Pancreas (tissue), 10 donors: ENCODE data around the gene NELFB. TPM values are rescaled to one million over a fixed set of nuclear protein-coding genes. Genes with fewer than 3 reads are reported as not detected.

Experiments
- ATAC-seq, 4 donors: fragments of 200-7000 bp; cut with Tn5 transposase; one replicate each; pipeline versions ENCODE4 v1.8.0 to v1.9.1; 2020; ENCODE audit warnings: mild to moderate bottlenecking in 4 of 4, moderate library complexity in 4 of 4
- DNase-seq, 6 donors: peaks; one replicate each; pipeline ENCODE4 v3.0.0-alpha.2; 2020
- FAIRE-seq: peaks from 2 replicates; lab custom pipeline; 2012; peaks lifted over from hg19 to GRCh38; lab: Jason Lieb, UNC
- H3K27ac ChIP-seq, 4 donors: fragments of 200-600 bp; sonication (generic); 1 replicate in 3 of 4; 2 replicates in 1 of 4; pipeline versions ENCODE4 v1.5.0 to v1.8.0; 2020
- H3K27me3 ChIP-seq, 4 donors: fragments of 200-600 bp; one replicate each; pipeline ENCODE4 v1.8.0; 2021
- H3K36me3 ChIP-seq, 3 donors: fragments of 200-600 bp; sonication (generic) in 1 of 3; one replicate each; pipeline versions ENCODE4 v1.5.0 to v1.8.0; 2020 to 2021
- H3K4me1 ChIP-seq, 3 donors: fragments of 200-600 bp; one replicate each; pipeline ENCODE4 v1.8.0; 2021
- H3K4me3 ChIP-seq, 4 donors: fragments of 200-600 bp; sonication (generic) in 2 of 4; one replicate each; pipeline versions ENCODE4 v1.5.0 to v1.8.0; 2020 to 2021
- H3K9me3 ChIP-seq, 4 donors: fragments of 200-600 bp; one replicate each; pipeline ENCODE4 v1.8.0; 2021
- CTCF ChIP-seq, 4 donors: fragments of 200-600 bp; sonication (generic) in 3 of 4; IDR thresholded peaks; one replicate each; pipeline versions ENCODE4 v1.5.0 to v1.8.0; 2021; ENCODE audit warnings: antibody characterized with exemption in 4 of 4
- whole genome bisulfite sequencing, 2 donors: extraction: QIAGEN DNeasy Blood & Tissue Kit; methylation state at CpG; one replicate each; pipeline ENCODE4 v1.1.7; 2013; 5-methylcytosine and 5-hydroxymethylcytosine counted together
- intact Hi-C, 3 donors: fragments of 100-400 bp; cut with DNase I; formaldehyde crosslinking; loops; one replicate each; pipeline versions ENCODE4 v1.11.1 to v1.14.2; 2022
- polyA plus RNA-seq, 2 donors: library from polyadenylated mRNA; stranded (reverse); fragments of 200-250 nt; gene quantifications; one replicate each; pipeline ENCODE4 v1.2.3, GENCODE V29; 2013
- total RNA-seq, 6 donors: library from RNA; stranded (reverse); fragmentation: NEBNext Ultra II Directional in 4 of 6; extraction: Animal tissue kit (Norgen Biotek cat#: 25700) in 4 of 6; gene quantifications; one replicate each; pipeline versions ENCODE4 v1.2.1 to v1.2.4, GENCODE V29; 2021 to 2023
- donor health status: healthy with polysubstance abuse.
- donor health status: DM: no; HTN: no; CAD: no; lungs with moderate emphysema.
- donor health status: DM: no; HTN: no; CAD: no.
- donor health status: control.
- donor health status: control.
- donor health status: Bipolar disorder and iron deficiency.
- donor health status: DM: yes; HTN: yes; CAD: no.
- donor health status: DM: no; HTN: no; CAD: no.
- donor health status: DM: no; HTN: no; CAD: no.
- donor health status: DM: yes; HTN: yes; CAD: no.

Gene NELFB
- total and polyA plus RNA-seq, 8 donors = 22.3 to 34.2 (median 29.5) TPM

- 93 to 95% methylated on average over 29 of the region's 29 CpGs for WGBS, 2 donors
- FAIRE-seq = no peak
- peaks cover 15 to 16% (median 16%) of the 10 kb centered on the region in 3 donors for H3K4me1 ChIP-seq
- TF ChIP-seq CTCF (IDR thresholded peaks at IDR 0.05) = no peak
- H3K9me3 ChIP-seq = no peaks in the 10 kb centered on the region
- no peak overlapping the region for H3K27ac ChIP-seq
- peaks cover 0 to 5% (median 0%) of the 10 kb centered on the region in 3 donors for H3K36me3 ChIP-seq
- no peak for ATAC-seq
- H3K4me3 ChIP-seq = no peak overlapping the region
- intact Hi-C loops = no loop called here
- peak in 2 of 6 donors; percentile 14 to 54 for DNase-seq
- no peaks in the 10 kb centered on the region for H3K27me3 ChIP-seq
Observed at GRCh38 chr9:137265496-137266161, 10.5 kb downstream of the NELFB start.

- Histone ChIP-seq H3K4me1 (peaks cover 15 to 16% (median 16%) of the 10 kb centered on the region in 3 donors), H3K27me3 (no peaks in the 10 kb centered on the region), H3K4me3 (no peak overlapping the region), H3K9me3 (no peaks in the 10 kb centered on the region), H3K36me3 (peaks cover 0 to 5% (median 0%) of the 10 kb centered on the region in 3 donors), H3K27ac (no peak overlapping the region)
- intact Hi-C loops = no loop called here
- WGBS, 2 donors = 85 to 90% methylated on average over 15 of the region's 15 CpGs
- DNase-seq = peak in 4 of 6 donors; percentile 23 to 84 (median 56)
- FAIRE-seq = no peak
- no peak for ATAC-seq
- no peak for TF ChIP-seq CTCF (IDR thresholded peaks at IDR 0.05)
Observed at GRCh38 chr9:137266162-137266527, 11.0 kb downstream of the NELFB start.

DNA sequence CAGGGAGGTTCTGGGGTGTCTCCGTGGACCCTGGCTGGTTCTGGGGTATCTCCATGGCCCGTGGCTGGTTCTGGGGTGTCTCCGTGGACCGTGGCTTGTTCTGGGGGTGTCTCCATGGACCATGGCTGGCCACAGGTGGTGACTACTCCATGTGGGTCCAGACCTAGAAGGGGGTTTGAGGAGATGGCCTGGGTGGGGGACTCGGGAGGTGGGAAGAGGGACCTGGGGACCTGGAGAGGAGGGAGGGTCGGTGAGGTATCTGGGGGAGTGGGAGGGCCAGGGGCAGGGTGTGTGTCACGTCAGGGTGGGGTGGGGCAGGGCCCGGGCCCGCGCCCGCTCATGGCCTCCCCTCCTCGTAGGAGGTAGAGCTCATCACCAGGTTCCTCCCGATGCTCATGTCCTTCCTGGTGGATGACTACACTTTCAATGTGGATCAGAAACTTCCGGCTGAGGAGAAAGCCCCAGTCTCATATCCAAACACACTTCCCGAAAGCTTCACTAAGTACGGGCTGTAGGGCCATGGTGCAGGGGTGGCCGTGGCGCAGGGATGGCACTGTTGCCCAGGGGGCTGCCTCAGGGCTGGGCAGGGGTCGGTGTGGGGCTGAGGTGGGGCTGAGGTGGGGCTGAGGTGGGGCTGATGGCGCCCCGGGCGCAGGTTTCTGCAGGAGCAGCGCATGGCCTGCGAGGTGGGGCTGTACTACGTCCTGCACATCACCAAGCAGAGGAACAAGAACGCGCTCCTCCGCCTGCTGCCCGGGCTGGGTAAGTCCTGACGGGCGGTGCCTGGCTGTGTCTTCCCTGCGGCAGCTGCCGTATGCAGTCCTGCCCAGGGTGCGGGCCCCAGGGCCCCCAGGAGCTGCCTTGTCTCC, 11.7 kb downstream of the NELFB start:
- H3K9me3 ChIP-seq = no peaks in the 10 kb centered on the region
- no peak for ATAC-seq
- peak in 2 of 6 donors; percentile 42 to 54 for DNase-seq
- no peak for TF ChIP-seq CTCF (IDR thresholded peaks at IDR 0.05)
- H3K4me1 ChIP-seq = peaks cover 15 to 16% (median 16%) of the 10 kb centered on the region in 3 donors
- no peaks in the 10 kb centered on the region for H3K27me3 ChIP-seq
- intact Hi-C loops = no loop called here
- no peak overlapping the region for H3K27ac ChIP-seq
- 93 to 97% methylated on average over 25 to 34 of the region's 34 CpGs for WGBS, 2 donors
- no peak for FAIRE-seq
- peaks cover 0 to 5% (median 0%) of the 10 kb centered on the region in 3 donors for H3K36me3 ChIP-seq
- no peak overlapping the region for H3K4me3 ChIP-seq

DNA sequence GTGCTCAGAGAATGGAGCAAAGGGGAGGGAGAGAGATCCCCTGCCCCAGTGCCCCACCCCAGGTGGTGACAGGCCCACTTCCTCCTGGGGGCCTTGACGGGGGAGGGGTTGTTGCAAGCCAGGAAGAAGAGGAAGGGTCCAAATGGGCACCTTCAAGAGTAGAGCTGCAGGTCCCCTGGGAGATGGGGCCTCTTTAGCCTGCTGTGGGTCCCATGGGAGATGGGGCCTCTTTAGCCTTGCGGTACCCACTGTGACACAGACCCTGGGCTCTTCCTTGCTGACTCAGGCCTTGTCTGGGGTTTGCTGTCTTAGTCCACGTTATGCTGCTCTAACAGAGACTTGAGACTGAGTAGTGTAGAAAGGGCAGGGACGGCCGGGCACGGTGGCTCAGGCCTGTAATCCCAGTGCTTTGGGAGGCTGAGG, 12.8 kb downstream of the NELFB start:
- ATAC-seq = no peak
- no peak for FAIRE-seq
- H3K4me3 ChIP-seq = no peak overlapping the region
- no peak for DNase-seq
- no peaks in the 10 kb centered on the region for H3K9me3 ChIP-seq
- 92 to 98% methylated on average over 6 of the region's 6 CpGs for WGBS, 2 donors
- peaks cover 15 to 16% (median 16%) of the 10 kb centered on the region in 3 donors for H3K4me1 ChIP-seq
- no peaks in the 10 kb centered on the region for H3K27me3 ChIP-seq
- H3K27ac ChIP-seq = no peak overlapping the region
- no peak for TF ChIP-seq CTCF (IDR thresholded peaks at IDR 0.05)
- intact Hi-C loops = no loop called here
- peaks cover 10 to 13% (median 10%) of the 10 kb centered on the region in 3 donors for H3K36me3 ChIP-seq
